GM12865 (cell line): Measurements from ENCODE around the gene LUC7L.
"Not testable (repeated sequence)": the region's sequence is repeated elsewhere in the genome, so short reads cannot be mapped to it uniquely, and the experiment has no call there.

Experiments used
- DNase-seq: peaks from one replicate; pipeline ENCODE4 v3.0.0; 2010; ENCODE audit warnings: low read depth
- H3K4me3 ChIP-seq: 2 replicates; pipeline ENCODE4 v1.5.1; 2011; ENCODE audit warnings: mild to moderate bottlenecking, low read depth, low read length, control low read depth
- CTCF ChIP-seq: IDR thresholded peaks from 2 replicates; pipeline ENCODE4 v1.5.1; 2011; ENCODE audit warnings: low read length, control low read depth, low read depth, inconsistent platforms; ENCODE audit not compliant: insufficient read depth; ENCODE audit errors: missing control alignments

Gene LUC7L

GRCh38 chr16:172374-172941, 56.8 kb downstream of the LUC7L start, which contains the start of gene HBA2:
HBA2 (plus strand) TSS chr16:172876; CDS start chr16:172913, 37 bp downstream.
- H3K4me3 ChIP-seq = not testable (repeated sequence)

DNA sequence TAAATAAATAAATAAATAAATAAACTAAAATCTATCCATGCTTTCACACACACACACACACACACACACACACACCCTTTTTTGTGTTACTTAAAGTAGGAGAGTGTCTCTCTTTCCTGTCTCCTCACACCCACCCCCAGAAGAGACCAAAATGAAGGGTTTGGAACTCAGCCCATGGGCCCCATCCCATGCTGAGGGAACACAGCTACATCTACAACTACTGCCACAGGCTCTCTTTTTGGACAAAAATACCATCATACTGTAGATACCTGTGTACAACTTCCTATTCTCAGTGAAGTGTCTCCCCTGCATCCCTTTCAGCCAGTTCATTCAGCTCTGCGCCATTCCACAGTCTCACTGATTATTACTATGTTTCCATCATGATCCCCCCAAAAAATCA, 58.5 kb downstream of the LUC7L start:
- TF ChIP-seq CTCF = no peak
- no peak for DNase-seq
- H3K4me3 ChIP-seq = no peak overlapping the region

More at GRCh38 chr16:172374-172941, 56.8 kb downstream of the LUC7L start, which contains the start of gene HBA2:
- DNase-seq = not testable (repeated sequence)

DNA sequence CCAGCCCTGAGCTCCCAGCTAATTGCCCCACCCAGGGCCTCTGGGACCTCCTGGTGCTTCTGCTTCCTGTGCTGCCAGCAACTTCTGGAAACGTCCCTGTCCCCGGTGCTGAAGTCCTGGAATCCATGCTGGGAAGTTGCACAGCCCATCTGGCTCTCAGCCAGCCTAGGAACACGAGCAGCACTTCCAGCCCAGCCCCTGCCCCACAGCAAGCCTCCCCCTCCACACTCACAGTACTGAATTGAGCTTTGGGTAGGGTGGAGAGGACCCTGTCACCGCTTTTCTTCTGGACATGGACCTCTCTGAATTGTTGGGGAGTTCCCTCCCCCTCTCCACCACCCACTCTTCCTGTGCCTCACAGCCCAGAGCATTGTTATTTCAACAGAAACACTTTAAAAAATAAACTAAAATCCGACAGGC, 59.2 kb downstream of the LUC7L start:
- not testable (repeated sequence) for DNase-seq, H3K4me3 ChIP-seq

DNA sequence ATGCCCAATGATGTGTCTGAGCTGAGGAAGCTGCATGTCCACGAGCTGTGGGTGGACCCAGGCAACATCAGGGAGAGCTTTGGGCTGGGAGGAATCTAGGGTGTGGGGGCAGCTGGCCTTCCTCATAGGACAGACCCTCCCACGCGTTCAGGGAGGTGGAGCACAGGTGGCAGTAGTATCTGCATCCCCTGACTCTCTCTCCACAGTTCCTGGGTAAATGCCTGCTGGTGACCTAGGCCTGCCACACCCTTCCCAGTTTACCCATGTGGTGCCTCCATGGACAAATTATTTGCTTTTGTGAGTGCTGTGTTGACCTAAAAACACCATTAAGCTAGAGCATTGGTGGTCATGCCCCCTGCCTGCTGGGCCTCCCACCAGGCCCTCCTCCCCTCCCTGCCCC, 60.2 kb downstream of the LUC7L start:
- no peak overlapping the region for H3K4me3 ChIP-seq
- TF ChIP-seq CTCF = no peak
- no peak for DNase-seq

DNA sequence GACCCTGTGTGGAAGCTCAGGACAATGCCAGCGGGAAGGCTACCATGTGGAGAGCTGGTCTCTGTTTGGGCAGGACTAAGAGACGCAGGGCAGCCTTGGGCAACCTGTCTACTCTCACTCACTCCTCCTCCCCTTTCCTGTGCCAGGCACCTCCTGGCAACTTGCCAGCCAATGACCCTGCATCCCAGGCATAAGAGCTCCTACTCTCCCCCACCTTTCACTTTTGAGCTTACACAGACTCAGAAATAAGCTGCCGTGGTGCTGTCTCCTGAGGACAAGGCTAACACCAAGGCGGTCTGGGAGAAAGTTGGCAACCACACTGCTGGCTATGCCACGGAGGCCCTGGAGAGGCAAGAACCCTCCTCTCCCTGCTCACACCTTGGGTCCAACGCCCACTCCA, 60.8 kb downstream of the LUC7L start:
- no peak for DNase-seq
- TF ChIP-seq CTCF = no peak
- H3K4me3 ChIP-seq = no peak overlapping the region

GRCh38 chr16:167122-167690, 62.0 kb downstream of the LUC7L start:
- no peak for DNase-seq
- TF ChIP-seq CTCF = no peak
- no peak overlapping the region for H3K4me3 ChIP-seq

- H3K4me3 ChIP-seq = no peak overlapping the region
- no peak for TF ChIP-seq CTCF
- DNase-seq = no peak
These were observed 62.7 kb downstream of the LUC7L start for GRCh38 chr16:166375-167121.
